Skeletal muscle tissue (tissue), 4 donors: ENCODE measurements around the gene DKKL1. TPM values are rescaled to one million over a fixed set of nuclear protein-coding genes. Genes with fewer than 3 reads are reported as not detected.

ENCODE experiments used
- H3K27ac ChIP-seq: one replicate; pipeline ENCODE4 v1.7.0; 2013; ENCODE audit warnings: mild to moderate bottlenecking, low read depth, low read length, inconsistent platforms
- H3K27me3 ChIP-seq, 3 donors: one replicate each; pipeline ENCODE4 v1.7.0; 2013; ENCODE audit warnings: low read length in 3 of 3; ENCODE audit not compliant: control insufficient read depth in 3 of 3, insufficient read depth in 3 of 3
- H3K36me3 ChIP-seq, 3 donors: one replicate each; pipeline ENCODE4 v1.7.0; 2013; ENCODE audit warnings: low read length in 3 of 3; ENCODE audit not compliant: control insufficient read depth in 3 of 3, insufficient read depth in 3 of 3
- H3K4me1 ChIP-seq, 3 donors: one replicate each; pipeline ENCODE4 v1.7.0; 2013; ENCODE audit warnings: low read length in 3 of 3, mild to moderate bottlenecking in 3 of 3; ENCODE audit not compliant: control insufficient read depth in 3 of 3, insufficient read depth in 3 of 3
- H3K4me3 ChIP-seq, 3 donors: one replicate each; pipeline ENCODE4 v1.7.0; 2013; ENCODE audit warnings: low read length in 3 of 3
- H3K9ac ChIP-seq, 3 donors: one replicate each; pipeline ENCODE4 v1.7.0; 2013; ENCODE audit warnings: low read length in 3 of 3, mild to moderate bottlenecking in 3 of 3, moderate library complexity in 2 of 3, low read depth in 1 of 3
- H3K9me3 ChIP-seq, 3 donors: one replicate each; pipeline ENCODE4 v1.7.0; 2013; ENCODE audit warnings: low read length in 3 of 3; ENCODE audit not compliant: control insufficient read depth in 3 of 3
- total RNA-seq: library from RNA; depleted of rRNA; stranded (reverse); fragments of >200 nt; gene quantifications from one replicate; pipeline ENCODE4 v1.2.3, GENCODE V29; 2014
- donor health status: Osteomylitis.

Gene DKKL1
- total RNA-seq, 1 donor from 2014 or later = 0.52 TPM

DNA sequence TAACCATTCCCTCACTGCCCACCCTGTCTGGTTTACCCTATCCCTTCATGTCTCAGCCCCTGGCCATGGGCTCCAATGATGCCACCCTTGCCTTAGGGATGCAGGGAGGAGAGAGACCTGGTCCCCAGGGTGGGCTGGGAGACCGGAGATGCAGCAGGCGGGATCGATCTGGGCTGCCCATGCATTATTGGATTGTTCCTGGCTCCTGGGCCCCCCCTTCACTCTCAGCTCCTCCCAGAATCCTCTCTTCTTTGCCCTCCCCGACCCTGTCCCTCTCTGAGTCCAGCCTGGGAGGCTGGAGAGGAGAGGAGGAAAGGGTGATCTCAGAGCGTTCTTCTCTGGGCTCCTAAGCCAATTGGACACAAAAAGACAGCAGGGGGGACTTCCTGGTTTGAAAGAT lies 30.2 kb downstream of the DKKL1 start:
- H3K4me1 ChIP-seq = no peaks in the 10 kb centered on the region

DNA sequence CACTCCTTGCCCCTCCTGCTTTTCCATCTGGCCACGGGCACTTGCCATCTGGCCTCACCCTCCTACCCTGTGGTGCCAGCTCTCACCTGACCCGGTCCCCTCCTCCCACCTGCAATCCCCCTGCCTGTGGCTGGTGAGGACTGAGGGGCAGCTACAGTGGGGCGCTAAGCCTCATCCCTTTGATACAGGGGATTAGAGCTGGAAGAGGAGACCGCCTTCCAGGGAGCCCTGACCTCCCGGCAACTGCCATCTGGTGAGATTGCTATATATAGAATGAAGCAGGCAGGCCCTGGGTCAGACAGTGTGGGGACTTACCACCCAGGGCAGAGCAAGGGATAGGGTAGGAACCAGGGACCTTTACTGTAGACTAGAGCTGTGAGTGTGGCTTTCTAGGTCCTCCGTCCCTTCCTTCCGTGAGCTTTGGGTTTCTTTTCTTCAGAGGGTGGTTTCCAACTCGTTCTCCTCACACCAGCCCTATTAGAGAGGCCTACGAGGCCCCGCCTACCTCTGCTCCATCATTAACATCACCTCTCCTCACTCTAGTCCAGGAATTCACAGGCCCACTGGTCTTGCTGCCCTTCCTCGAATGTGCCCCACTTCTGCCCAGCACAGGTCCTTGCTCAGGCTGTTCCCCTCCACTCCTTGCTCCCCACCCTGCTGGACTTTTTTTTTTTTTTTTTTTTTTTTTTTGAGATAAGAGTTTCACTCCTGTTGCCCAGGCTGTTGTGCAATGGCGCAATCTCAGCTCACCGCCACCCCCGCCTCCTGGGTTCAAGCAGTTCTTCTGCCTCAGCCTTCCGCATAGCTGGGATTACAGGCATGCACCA lies 32.1 kb downstream of the DKKL1 start:
- no peak overlapping the region for H3K9ac ChIP-seq
- no peaks in the 10 kb centered on the region for H3K36me3 ChIP-seq
- H3K4me1 ChIP-seq = no peaks in the 10 kb centered on the region
- H3K27me3 ChIP-seq = peaks cover 10 to 37% (median 28%) of the 10 kb centered on the region in 3 donors
- no peak overlapping the region for H3K4me3 ChIP-seq
- no peak overlapping the region for H3K27ac ChIP-seq
- no peaks in the 10 kb centered on the region for H3K9me3 ChIP-seq

More for the DNA sequence above, 30.2 kb downstream of the DKKL1 start:
- Histone ChIP-seq H3K27me3 (peaks cover 8 to 45% (median 24%) of the 10 kb centered on the region in 3 donors), H3K9me3 (no peaks in the 10 kb centered on the region), H3K9ac (no peak overlapping the region), H3K36me3 (no peaks in the 10 kb centered on the region), H3K27ac (no peak overlapping the region), H3K4me3 (no peak overlapping the region)

DNA sequence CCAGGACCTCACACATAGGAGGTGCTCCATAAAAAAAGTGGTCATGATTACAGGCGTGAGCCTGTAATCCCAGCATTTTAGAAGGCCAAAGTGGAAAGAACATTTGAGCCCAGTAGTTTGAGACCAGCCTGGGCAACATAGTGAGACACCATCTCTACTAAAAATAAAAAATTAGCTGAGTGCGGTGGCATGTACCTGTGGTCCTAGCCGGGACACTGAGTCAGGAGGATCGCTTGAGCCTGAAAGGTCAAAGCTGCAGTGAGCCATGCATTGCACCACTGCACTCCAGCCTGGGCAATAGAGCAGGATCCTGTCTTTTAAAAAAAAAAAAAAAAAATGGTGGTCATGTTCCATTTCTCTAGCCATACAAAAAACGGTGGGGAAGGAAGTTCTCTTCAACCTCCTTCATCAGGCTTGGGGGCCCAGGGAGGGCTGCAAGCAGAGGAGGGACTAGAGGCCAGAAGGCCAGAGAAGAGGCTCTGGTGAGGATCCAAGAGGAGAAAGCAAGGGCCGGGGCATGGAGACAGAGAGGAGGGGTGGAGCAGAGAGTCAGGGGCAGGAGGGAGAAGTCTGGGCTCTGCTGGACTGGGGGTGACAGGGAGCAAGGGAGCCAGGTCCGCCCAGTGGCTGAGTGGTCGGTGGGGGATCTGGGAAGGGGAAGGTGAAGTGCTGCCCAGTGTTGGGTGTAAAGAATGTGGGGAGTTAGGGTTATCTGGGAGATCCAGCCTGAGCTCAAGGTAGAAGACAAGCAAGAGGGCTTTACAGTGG lies 33.2 kb downstream of the DKKL1 start:
- H3K27ac ChIP-seq = no peak overlapping the region
- no peaks in the 10 kb centered on the region for H3K4me1 ChIP-seq
- H3K9ac ChIP-seq = no peak overlapping the region
- peaks cover 10 to 29% (median 28%) of the 10 kb centered on the region in 3 donors for H3K27me3 ChIP-seq
- H3K9me3 ChIP-seq = no peaks in the 10 kb centered on the region
- H3K36me3 ChIP-seq = no peaks in the 10 kb centered on the region
- H3K4me3 ChIP-seq = no peak overlapping the region

DNA sequence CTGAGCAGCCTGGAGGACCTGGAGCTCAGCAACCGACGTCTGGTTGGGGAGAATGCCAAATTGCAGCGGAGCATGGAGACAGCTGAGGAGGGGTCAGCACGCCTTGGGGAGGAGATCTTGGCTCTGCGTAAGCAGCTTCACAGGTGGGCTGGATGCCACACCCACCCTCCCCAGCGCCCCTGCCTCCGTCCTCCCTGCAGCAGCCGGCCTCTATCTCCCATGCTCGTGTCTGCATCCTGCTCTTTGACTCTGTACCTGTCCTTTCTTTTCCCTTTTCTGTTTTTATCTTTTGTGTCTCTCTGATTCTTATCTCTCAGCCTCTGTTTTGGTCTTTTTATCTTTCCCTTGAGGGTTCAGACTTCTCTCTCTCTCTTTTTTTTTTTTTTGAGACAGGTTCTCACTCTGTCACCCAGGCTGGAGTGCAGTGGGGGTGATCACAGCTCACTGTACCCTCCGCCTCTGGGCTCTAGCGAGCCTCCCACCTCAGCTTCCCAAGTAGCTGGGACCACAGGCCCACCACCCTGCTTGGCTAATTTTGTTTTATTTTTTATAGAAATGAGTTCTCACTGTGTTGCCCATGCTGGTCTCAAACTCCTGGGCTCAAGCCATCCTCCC lies 34.4 kb downstream of the DKKL1 start:
- Histone ChIP-seq H3K27me3 (peaks cover 10 to 26% (median 24%) of the 10 kb centered on the region in 3 donors), H3K4me3 (no peak overlapping the region), H3K36me3 (no peaks in the 10 kb centered on the region), H3K4me1 (no peaks in the 10 kb centered on the region), H3K9ac (no peak overlapping the region), H3K9me3 (no peaks in the 10 kb centered on the region), H3K27ac (no peak overlapping the region)

DNA sequence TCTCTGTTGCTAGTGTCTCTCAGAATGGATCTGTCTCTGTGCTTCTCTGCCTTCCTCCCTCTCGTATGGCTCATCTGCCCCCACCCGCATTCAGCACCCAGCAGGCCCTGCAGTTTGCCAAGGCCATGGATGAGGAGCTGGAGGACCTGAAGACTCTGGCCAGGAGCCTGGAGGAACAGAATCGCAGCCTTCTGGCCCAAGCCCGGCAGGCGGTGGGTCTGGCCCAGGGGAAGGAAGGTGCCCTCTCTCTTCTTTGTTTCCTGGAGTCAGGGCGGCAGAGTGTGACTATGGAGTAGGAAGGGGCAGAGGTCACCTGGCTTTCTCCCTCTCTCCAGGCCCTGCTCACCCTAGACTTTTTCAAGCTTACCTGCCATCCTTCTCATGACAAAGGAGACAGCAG lies 35.3 kb downstream of the DKKL1 start:
- Histone ChIP-seq H3K4me3 (no peak overlapping the region), H3K36me3 (no peaks in the 10 kb centered on the region), H3K9ac (no peak overlapping the region), H3K9me3 (no peaks in the 10 kb centered on the region), H3K27me3 (peaks cover 10 to 22% (median 20%) of the 10 kb centered on the region in 3 donors), H3K27ac (no peak overlapping the region), H3K4me1 (no peaks in the 10 kb centered on the region)

DNA sequence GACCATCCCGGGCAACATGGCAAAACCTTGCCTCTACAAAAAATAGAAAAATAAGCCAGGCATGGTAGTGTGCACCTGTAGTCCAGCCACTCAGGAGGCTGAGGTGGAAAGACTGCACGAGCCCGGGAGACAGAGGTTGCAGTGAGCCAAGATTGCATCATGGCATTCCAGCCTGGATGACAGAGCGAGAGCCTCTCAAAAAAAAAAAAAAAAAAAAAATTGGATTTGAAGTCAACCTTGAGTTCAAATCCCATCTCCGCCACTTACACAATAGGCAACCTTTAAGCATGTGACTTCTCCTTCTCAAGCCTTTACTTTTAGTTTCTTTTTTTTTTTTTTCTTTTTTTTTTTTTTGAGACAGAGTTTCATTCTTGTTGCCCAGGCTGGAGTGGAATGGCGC lies 36.4 kb downstream of the DKKL1 start:
- Histone ChIP-seq H3K4me3 (no peak overlapping the region), H3K27me3 (peaks cover 6 to 17% (median 9%) of the 10 kb centered on the region in 3 donors), H3K9me3 (no peaks in the 10 kb centered on the region), H3K4me1 (no peaks in the 10 kb centered on the region), H3K36me3 (no peaks in the 10 kb centered on the region), H3K27ac (no peak overlapping the region), H3K9ac (no peak overlapping the region)

DNA sequence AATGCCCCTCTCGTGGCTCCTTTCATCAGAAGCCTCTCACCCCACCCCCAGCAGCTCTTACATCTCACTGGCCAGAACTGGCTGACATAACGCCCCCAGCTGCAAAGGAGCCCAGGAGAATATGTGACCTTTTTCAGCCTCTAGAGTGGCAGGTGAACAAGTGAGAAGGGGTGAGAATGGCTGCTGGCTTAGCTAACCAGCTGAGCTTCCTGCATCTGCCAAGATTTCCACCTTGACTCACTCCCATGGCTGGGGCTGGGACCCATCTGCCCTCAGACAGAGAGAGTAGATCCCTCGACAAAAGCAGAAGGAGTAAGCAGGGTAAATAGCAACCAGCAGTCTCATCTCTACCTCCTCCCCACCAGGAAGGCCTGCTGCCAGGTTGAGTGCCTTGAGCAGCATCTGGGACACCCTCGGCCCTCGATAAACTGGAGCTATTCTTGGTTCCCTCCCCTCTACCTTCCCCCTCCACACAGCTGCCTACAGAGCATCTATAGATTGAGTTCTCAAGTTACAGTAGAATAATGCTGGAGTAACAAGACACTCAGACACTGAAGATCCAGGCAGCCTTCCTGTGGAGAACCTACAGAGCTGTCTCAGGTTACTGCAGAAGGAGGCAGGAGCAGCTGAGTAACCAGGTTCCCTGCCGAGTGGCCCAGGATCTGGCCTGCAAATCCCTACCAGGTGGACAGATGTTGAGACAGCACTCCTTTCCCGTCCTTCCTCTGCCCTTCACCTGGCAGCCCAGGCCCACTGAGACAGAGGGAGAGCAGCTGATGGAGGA lies 39.9 kb downstream of the DKKL1 start:
- no peak overlapping the region for H3K27ac ChIP-seq
- H3K36me3 ChIP-seq = no peaks in the 10 kb centered on the region

DNA sequence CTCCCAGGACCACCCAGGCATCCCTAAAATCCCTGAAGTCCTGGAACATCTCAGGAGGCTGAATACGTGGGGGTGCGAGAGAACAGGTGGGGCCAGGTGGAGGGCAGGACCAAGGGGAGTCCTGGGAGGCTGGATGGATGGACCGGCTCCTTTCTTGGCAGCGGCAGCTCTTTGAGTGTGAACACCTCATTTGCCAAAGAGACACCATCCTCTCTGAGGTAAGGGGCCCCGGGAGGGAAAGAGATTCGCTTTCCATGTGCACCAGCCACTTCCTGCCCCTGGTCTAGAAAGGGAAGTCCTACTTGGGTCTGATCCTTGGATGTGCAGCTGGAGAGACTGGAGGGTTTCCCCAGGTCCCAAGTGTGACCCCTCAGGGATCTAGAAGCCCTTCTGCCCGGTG lies 43.4 kb downstream of the DKKL1 start:
- Histone ChIP-seq H3K36me3 (no peaks in the 10 kb centered on the region), H3K9ac (no peak overlapping the region), H3K4me3 (no peak overlapping the region), H3K9me3 (no peaks in the 10 kb centered on the region), H3K4me1 (no peaks in the 10 kb centered on the region), H3K27ac (no peak overlapping the region), H3K27me3 (peaks cover 0 to 13% (median 0%) of the 10 kb centered on the region in 3 donors)

More for the DNA sequence above, 39.9 kb downstream of the DKKL1 start:
- Histone ChIP-seq H3K4me3 (no peak overlapping the region), H3K9me3 (no peaks in the 10 kb centered on the region), H3K27me3 (peaks cover 0 to 8% (median 4%) of the 10 kb centered on the region in 3 donors), H3K9ac (no peak overlapping the region), H3K4me1 (no peaks in the 10 kb centered on the region)

- no peaks in the 10 kb centered on the region for H3K36me3 ChIP-seq
- no peaks in the 10 kb centered on the region for H3K4me1 ChIP-seq
- H3K4me3 ChIP-seq = no peak overlapping the region
- peaks cover 0 to 16% (median 1%) of the 10 kb centered on the region in 3 donors for H3K27me3 ChIP-seq
- H3K9me3 ChIP-seq = no peaks in the 10 kb centered on the region
- H3K27ac ChIP-seq = no peak overlapping the region
- H3K9ac ChIP-seq = no peak overlapping the region
These were observed 43.9 kb downstream of the DKKL1 start for GRCh38 chr19:49407482-49408015.
